Common myeloid progenitor, CD34-positive (primary cell): ENCODE results near the gene KCNA4.

Experiments
- CTCF ChIA-PET: fragments of 350-600 bp; sonication (Branson Sonifier 250); formaldehyde crosslinking; loops from one replicate; lab custom pipeline; 2021; ENCODE audit warnings: antibody characterized with exemption; lab: Charles Lee
- POLR2A ChIA-PET: fragments of 350-600 bp; sonication (Branson Sonifier 250); formaldehyde crosslinking; loops from one replicate; lab custom pipeline; 2021; ENCODE audit warnings: antibody characterized with exemption; lab: Charles Lee
- DNase-seq, 3 donors: peaks; one replicate each; pipeline versions ENCODE4 v3.0.0 to v3.0.0-alpha.2; 2013
- H3K27ac ChIP-seq, 2 experiments: 1 replicate in 1 of 2; 2 replicates in 1 of 2; pipeline ENCODE4 v1.7.0; 2013; ENCODE audit warnings: inconsistent platforms in 2 of 2, low read length in 2 of 2, mild to moderate bottlenecking in 2 of 2, low read depth in 1 of 2, moderate library complexity in 1 of 2; ENCODE audit not compliant: severe bottlenecking in 2 of 2, insufficient read depth in 1 of 2, poor library complexity in 1 of 2
- H3K27me3 ChIP-seq, 5 experiments: replicated peaks in 2 of 5; 1 replicate in 3 of 5; 2 replicates in 2 of 5; pipeline versions ENCODE4 v1.6.1 to v1.7.0; 2013; ENCODE audit warnings: low read length in 4 of 5, mild to moderate bottlenecking in 2 of 5, moderate library complexity in 2 of 5, inconsistent platforms in 1 of 5; ENCODE audit not compliant: insufficient read depth in 5 of 5, control insufficient read depth in 4 of 5
- H3K36me3 ChIP-seq, 4 experiments: 1 replicate in 2 of 4; 2 replicates in 2 of 4; pipeline versions ENCODE4 v1.6.1 to v1.7.0; 2013; ENCODE audit warnings: low read length in 3 of 4, control low read depth in 1 of 4, mild to moderate bottlenecking in 1 of 4; ENCODE audit not compliant: control insufficient read depth in 4 of 4, insufficient read depth in 4 of 4
- H3K4me1 ChIP-seq, 4 experiments: 1 replicate in 3 of 4; 2 replicates in 1 of 4; pipeline versions ENCODE4 v1.6.1 to v1.7.1; 2013; ENCODE audit warnings: low read length in 3 of 4, mild to moderate bottlenecking in 3 of 4, control low read depth in 1 of 4, inconsistent platforms in 1 of 4, moderate library complexity in 1 of 4; ENCODE audit not compliant: control insufficient read depth in 4 of 4, insufficient read depth in 4 of 4; ENCODE audit errors: control extremely low read depth in 1 of 4
- H3K4me3 ChIP-seq, 7 experiments: 1 replicate in 4 of 7; 2 replicates in 3 of 7; pipeline versions ENCODE4 v1.5.1 to v1.7.0; 2013; ENCODE audit warnings: mild to moderate bottlenecking in 7 of 7, low read length in 6 of 7, moderate library complexity in 6 of 7, inconsistent platforms in 2 of 7, low read depth in 2 of 7, control low read depth in 1 of 7; ENCODE audit not compliant: insufficient read depth in 4 of 7, control insufficient read depth in 1 of 7; ENCODE audit errors: extremely low read depth in 1 of 7
- H3K9me3 ChIP-seq, 5 experiments: 1 replicate in 4 of 5; 2 replicates in 1 of 5; pipeline versions ENCODE4 v1.6.1 to v1.7.1; 2013; ENCODE audit warnings: low read length in 4 of 5, mild to moderate bottlenecking in 2 of 5, inconsistent platforms in 1 of 5, low read depth in 1 of 5, moderate library complexity in 1 of 5; ENCODE audit not compliant: control insufficient read depth in 4 of 5, insufficient read depth in 2 of 5; ENCODE audit errors: control extremely low read depth in 1 of 5
- WGBS: methylation state at CpG from one replicate; pipeline ENCODE4 v1.1.5; 2013; ENCODE audit not compliant: insufficient coverage; 5-methylcytosine and 5-hydroxymethylcytosine counted together

The KCNA4 gene

DNA sequence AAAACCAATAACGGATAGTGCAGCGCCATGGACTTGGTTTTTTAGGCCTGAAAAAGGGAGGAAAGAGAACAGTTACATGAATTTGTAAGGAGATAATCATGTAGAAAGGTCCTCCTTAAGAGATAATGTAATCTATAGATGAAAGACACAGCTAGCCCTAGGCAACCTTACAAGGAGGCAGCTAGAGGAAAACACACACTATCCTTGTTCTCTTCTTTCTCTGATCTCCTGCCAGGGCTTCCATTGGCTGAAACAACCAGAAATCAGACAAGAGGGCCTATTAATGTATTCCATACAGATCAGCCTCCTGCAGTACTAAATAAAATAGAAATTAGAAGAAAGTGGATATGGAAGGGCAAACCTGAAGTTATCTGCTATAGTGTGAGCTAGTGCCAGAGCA is 53.0 kb downstream of the KCNA4 start:
- H3K4me1 ChIP-seq, result no peaks in the 10 kb centered on the region
- DNase-seq, result no peak
- no peaks in the 10 kb centered on the region for H3K27me3 ChIP-seq
- no peak overlapping the region for H3K27ac ChIP-seq
- H3K9me3 ChIP-seq, result no peaks in the 10 kb centered on the region
- POLR2A ChIA-PET, result no interaction called here
- no peaks in the 10 kb centered on the region for H3K36me3 ChIP-seq
- 94% methylated on average over 2 of the region's 2 CpGs for WGBS
- H3K4me3 ChIP-seq, result no peak overlapping the region
- CTCF ChIA-PET, result no interaction called here

- Histone ChIP-seq H3K4me3 (no peak overlapping the region), H3K27ac (no peak overlapping the region), H3K9me3 (no peaks in the 10 kb centered on the region), H3K36me3 (no peaks in the 10 kb centered on the region), H3K27me3 (no peaks in the 10 kb centered on the region), H3K4me1 (no peaks in the 10 kb centered on the region)
- POLR2A ChIA-PET, result no interaction called here
- CTCF ChIA-PET, result no interaction called here
- WGBS, result 100% methylated on average over 2 of the region's 2 CpGs
- no peak for DNase-seq
Observed at GRCh38 chr11:29963036-29963435, 53.8 kb downstream of the KCNA4 start.

GRCh38 chr11:29962243-29962642 is 54.6 kb downstream of the KCNA4 start:
- no peaks in the 10 kb centered on the region for H3K4me1 ChIP-seq
- POLR2A ChIA-PET, result no interaction called here
- DNase-seq, result no peak

More at GRCh38 chr11:29962243-29962642, 54.6 kb downstream of the KCNA4 start:
- CTCF ChIA-PET, result no interaction called here
- Histone ChIP-seq H3K9me3 (no peaks in the 10 kb centered on the region), H3K27ac (no peak overlapping the region), H3K27me3 (no peaks in the 10 kb centered on the region), H3K4me3 (no peak overlapping the region), H3K36me3 (no peaks in the 10 kb centered on the region)
- WGBS, result 53% methylated on average over 2 of the region's 2 CpGs
